SK-MEL-5 (cell line): ENCODE measurements around the gene MED27. TPM values are rescaled to one million over a fixed set of nuclear protein-coding genes. Genes with fewer than 3 reads are reported as not detected.

ENCODE experiments used
- DNase-seq: peaks from one replicate; pipeline ENCODE4 v3.0.0-alpha.2; 2016; ENCODE audit warnings: low read depth, low spot score
- in situ Hi-C: cut with HindIII; loops from 2 replicates; pipeline ENCODE4 v1.10.0; 2016; ENCODE audit warnings: low sequenced_read_pairs, high pct_unique_total_duplicates, low pct_unique_long_range_greater_than_20kb
- polyA plus RNA-seq, 2 experiments: library from polyadenylated mRNA; depleted of rRNA; stranded (reverse); fragments of >200 nt; gene quantifications; 2 replicates each; pipeline ENCODE4 v1.2.3, GENCODE V29; 2015
- total RNA-seq: library from RNA; depleted of rRNA; stranded (reverse); fragments of >200 nt; shearing (Covaris generic); gene quantifications from 2 replicates; pipeline ENCODE4 v1.2.3, GENCODE V29; 2014; rRNA removed

The MED27 gene
- 25.4 and 30.5 TPM in 2 replicates for total RNA-seq
- 18.9 and 25.3 TPM in 2 replicates for polyA plus RNA-seq (2015; cell fraction: cytosol; rRNA removed)
- 4.0 and 12.7 TPM in 2 replicates for polyA plus RNA-seq (2015; cell fraction: nucleus; rRNA removed)

GRCh38 chr9:132079391-132080091 is at the start of gene MED27:
Gene MED27 (minus strand): TSS chr9:132079867. CDS start chr9:132079844, 23 bp downstream.
- in situ Hi-C loops: no loop called here
- peak; percentile 93 for DNase-seq

GRCh38 chr9:132127888-132128534 is 48.3 kb upstream of the MED27 start:
- in situ Hi-C loops: no loop called here

GRCh38 chr9:132126680-132127236 is 47.1 kb upstream of the MED27 start:
- DNase-seq: no peak
- in situ Hi-C loops: no loop called here

More at GRCh38 chr9:132127888-132128534, 48.3 kb upstream of the MED27 start:
- no peak for DNase-seq

GRCh38 chr9:132125944-132126679 is 46.4 kb upstream of the MED27 start:
- in situ Hi-C loops: no loop called here
- DNase-seq: no peak

- in situ Hi-C loops: no loop called here
Measured at GRCh38 chr9:132125361-132125760, 45.7 kb upstream of the MED27 start.

GRCh38 chr9:132124800-132125199 is 45.1 kb upstream of the MED27 start:
- no peak for DNase-seq
- in situ Hi-C loops: no loop called here

More at GRCh38 chr9:132125361-132125760, 45.7 kb upstream of the MED27 start:
- DNase-seq: no peak

- no peak for DNase-seq
- in situ Hi-C loops: no loop called here
Measured at GRCh38 chr9:132121021-132121420, 41.4 kb upstream of the MED27 start.

- in situ Hi-C loops: no loop called here
- no peak for DNase-seq
Measured at GRCh38 chr9:132117694-132118093, 38.0 kb upstream of the MED27 start.

GRCh38 chr9:132116583-132116982 is 36.9 kb upstream of the MED27 start:
- in situ Hi-C loops: no loop called here
- DNase-seq: no peak

- in situ Hi-C loops: no loop called here
- peak; percentile 49 for DNase-seq
Measured at GRCh38 chr9:132114102-132114707, 34.5 kb upstream of the MED27 start.

GRCh38 chr9:132109291-132109690 is 29.6 kb upstream of the MED27 start:
- in situ Hi-C loops: no loop called here

GRCh38 chr9:132108728-132109127 is 29.1 kb upstream of the MED27 start:
- no peak for DNase-seq
- in situ Hi-C loops: no loop called here

More at GRCh38 chr9:132109291-132109690, 29.6 kb upstream of the MED27 start:
- DNase-seq: no peak

GRCh38 chr9:132099741-132100407 is 20.2 kb upstream of the MED27 start:
- DNase-seq: no peak
- in situ Hi-C loops: no loop called here

GRCh38 chr9:132099167-132099566 is 19.5 kb upstream of the MED27 start:
- DNase-seq: no peak
- in situ Hi-C loops: no loop called here

- in situ Hi-C loops: no loop called here
- DNase-seq: peak; percentile 55
Measured at GRCh38 chr9:132094314-132094791, 14.7 kb upstream of the MED27 start.

GRCh38 chr9:132090771-132091170 is 11.1 kb upstream of the MED27 start:
- in situ Hi-C loops: no loop called here
- DNase-seq: no peak

GRCh38 chr9:132087438-132088030 is 7.9 kb upstream of the MED27 start:
- no peak for DNase-seq
- in situ Hi-C loops: no loop called here
